GM19372 (cell line): ENCODE data around the gene VANGL2.

Source experiments
- ATAC-seq: cut with Tn5 transposase; IDR thresholded peaks from one replicate; pipeline ENCODE4 v1.9.1; 2021; ENCODE audit warnings: mild to moderate bottlenecking, low read depth, moderate library complexity; ENCODE audit not compliant: unreplicated experiment

The VANGL2 gene

GRCh38 chr1:160400223-160400645 is at the start of gene VANGL2:
Gene VANGL2 (plus strand): TSS chr1:160400564. CDS start chr1:160415838, 15,274 bp downstream.
- no peak for ATAC-seq

DNA sequence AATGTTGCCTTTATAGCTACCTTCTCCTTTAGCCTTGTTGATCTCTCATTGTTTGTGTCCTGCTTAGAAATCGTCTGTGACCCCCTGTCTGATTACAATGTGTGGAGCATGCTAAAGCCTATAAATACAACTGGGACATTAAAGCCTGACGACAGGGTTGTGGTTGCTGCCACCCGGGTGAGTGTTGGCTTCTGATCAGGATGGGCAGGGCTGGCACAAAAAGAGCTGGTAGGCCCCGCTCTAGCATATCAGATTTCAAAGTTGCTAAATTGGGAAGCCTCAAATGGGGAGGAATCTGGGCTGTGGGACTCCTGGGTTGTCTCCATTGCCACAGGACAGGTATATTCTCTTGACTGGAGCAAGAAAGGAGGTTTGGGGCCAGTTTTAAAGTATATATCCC is 48.7 kb upstream of the VANGL2 start:
- no peak for ATAC-seq

GRCh38 chr1:160352555-160352954 is 47.8 kb upstream of the VANGL2 start:
- ATAC-seq, result no peak

DNA sequence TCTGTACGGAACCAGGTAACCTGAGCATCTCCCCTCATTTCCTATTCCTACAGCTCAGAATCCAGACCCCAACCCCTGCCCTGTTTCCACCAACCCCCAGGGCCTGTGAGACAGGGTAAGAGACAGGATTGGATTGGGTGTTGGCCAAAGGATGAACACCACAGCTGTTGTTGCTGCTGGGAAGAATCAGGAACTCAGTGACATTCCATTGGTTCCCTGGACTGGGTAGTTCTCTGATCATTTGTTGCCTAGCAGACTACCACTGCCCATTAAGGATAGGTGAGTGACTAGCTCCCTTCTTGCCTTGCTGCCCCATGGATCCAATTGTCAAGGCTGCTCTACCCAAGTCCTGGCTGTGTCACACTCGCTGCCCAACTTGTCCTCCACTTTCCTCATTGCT is 47.1 kb upstream of the VANGL2 start:
- ATAC-seq, result no peak

- ATAC-seq, result no peak
Measured at GRCh38 chr1:160354388-160354985, 45.9 kb upstream of the VANGL2 start.

GRCh38 chr1:160357286-160358002 is 42.9 kb upstream of the VANGL2 start:
- no peak for ATAC-seq

- ATAC-seq, result no peak
Measured at GRCh38 chr1:160358073-160358472, 42.3 kb upstream of the VANGL2 start.

DNA sequence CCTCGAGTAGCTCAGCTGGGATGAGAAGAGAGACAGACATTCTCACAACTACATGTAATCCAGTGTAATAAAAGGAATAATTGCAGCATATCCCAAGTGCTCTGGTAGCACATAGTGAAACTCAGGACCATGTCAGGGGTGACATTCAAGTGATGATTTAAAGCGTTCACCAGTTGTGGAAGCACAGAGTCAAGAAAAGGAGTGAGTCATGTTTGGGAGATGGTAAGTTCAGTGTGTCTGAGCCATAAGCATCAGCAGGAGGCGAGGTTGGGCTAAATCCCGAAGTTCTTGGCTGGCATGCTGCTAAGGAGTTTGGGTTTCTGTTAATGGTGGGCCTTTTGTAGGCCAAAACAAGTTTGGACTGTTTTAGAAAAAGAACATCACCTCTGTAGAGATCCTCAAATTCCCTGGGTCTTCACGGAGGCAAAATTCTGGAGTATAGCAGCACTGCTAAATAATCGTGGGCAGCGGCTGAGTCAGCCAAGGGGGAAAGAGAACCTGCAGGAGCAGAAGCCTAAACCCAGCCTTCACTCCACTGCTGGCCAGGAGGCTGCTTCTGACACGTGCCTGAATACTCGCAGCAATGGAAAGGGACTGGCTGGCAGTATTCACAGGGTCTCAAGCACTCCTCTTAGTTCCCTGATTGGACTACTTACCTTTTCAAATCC is 40.7 kb upstream of the VANGL2 start:
- no peak for ATAC-seq

- ATAC-seq, result no peak
Measured at GRCh38 chr1:160360227-160360695, 40.1 kb upstream of the VANGL2 start.

DNA sequence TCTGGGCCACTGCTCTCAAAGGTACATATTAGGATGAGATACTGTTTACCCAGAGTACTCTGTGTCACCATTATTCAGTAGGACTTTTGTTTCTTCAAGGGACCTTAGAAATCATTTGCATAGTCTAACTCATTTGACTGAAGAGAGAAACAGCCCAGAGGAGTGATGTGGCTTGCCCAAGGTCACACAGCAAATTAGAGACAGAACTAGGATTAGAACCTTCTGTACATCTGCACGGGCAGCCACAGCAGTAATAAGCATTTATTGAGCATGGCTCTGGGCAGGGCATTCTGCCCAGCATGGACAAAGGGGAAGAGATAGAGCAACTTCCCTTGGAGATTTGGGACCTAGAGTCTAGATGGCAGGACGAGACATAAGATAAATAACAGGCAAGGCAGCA is 39.2 kb upstream of the VANGL2 start:
- ATAC-seq, result no peak

- no peak for ATAC-seq
Measured at GRCh38 chr1:160361814-160362167, 38.6 kb upstream of the VANGL2 start.

- ATAC-seq, result no peak
Measured at GRCh38 chr1:160362168-160362957, 38.0 kb upstream of the VANGL2 start.

- ATAC-seq, result no peak
Measured at GRCh38 chr1:160363010-160363409, 37.4 kb upstream of the VANGL2 start.

- ATAC-seq, result no peak
Measured at GRCh38 chr1:160363951-160364735, 36.2 kb upstream of the VANGL2 start.

DNA sequence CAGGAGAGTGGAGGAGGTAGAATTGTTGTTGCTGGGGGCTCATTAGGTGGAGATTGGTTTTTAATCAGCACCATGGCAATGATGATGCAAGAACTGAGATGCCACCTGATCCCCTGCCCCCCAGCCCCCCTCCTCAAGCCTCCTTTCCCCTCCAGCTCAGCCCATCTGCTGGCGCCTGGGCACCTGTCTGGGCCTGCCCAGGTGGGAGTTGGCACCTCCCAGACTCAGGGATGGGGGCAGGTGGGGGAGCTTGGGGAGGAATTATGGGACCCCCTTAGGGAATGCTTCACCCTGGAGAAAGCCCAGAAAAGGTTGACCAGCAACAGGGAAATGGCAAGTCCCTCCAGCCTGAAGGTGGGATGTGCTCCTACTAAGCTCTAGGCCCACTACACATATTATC is 35.0 kb upstream of the VANGL2 start:
- ATAC-seq, result no peak

DNA sequence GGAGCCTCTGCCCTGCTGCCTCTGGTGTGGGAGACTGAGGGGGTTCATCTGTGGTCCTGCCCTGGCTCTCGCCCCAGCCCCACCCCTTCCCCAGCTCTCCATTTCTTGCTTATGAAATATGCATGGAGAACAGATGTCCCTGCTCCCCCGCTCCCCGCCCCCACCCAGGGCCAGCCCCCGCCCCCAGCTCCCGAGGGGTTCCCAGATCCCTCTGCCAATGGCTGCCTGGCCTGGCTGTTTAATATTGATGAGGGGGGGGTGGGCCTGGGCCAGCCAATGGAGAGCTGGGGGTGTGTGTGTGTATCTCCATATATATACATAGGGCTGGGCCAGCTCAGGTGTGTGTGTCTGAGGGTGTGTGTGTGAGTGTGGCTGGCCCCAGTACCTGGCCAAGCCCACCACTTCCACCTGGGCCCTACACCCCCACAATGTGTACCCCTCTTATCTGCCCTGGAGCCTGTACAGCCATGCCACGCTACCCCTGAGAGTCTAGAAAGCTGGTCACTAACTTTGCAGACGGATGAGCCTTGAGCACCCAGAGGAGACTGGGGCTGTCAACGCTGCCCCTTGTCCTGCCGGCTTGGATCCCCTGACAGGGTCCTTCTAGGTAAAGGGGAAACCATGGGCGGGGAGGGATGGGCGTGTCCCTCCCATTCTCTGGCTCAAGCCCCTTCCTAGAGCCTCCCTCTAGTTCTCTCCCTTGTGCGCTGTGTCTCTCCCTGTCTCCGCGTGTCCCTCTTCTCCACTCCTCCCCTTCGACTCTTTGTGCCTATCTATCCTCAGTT is 33.4 kb upstream of the VANGL2 start, which contains the start of gene NHLH1:
TSS of gene NHLH1 (plus strand) at position 341 of the 785 bp plus-strand sequence. CDS start 3,661 bp downstream, outside the sequence.
- no peak for ATAC-seq

GRCh38 chr1:160367516-160367900 is 32.9 kb upstream of the VANGL2 start:
- ATAC-seq, result no peak

DNA sequence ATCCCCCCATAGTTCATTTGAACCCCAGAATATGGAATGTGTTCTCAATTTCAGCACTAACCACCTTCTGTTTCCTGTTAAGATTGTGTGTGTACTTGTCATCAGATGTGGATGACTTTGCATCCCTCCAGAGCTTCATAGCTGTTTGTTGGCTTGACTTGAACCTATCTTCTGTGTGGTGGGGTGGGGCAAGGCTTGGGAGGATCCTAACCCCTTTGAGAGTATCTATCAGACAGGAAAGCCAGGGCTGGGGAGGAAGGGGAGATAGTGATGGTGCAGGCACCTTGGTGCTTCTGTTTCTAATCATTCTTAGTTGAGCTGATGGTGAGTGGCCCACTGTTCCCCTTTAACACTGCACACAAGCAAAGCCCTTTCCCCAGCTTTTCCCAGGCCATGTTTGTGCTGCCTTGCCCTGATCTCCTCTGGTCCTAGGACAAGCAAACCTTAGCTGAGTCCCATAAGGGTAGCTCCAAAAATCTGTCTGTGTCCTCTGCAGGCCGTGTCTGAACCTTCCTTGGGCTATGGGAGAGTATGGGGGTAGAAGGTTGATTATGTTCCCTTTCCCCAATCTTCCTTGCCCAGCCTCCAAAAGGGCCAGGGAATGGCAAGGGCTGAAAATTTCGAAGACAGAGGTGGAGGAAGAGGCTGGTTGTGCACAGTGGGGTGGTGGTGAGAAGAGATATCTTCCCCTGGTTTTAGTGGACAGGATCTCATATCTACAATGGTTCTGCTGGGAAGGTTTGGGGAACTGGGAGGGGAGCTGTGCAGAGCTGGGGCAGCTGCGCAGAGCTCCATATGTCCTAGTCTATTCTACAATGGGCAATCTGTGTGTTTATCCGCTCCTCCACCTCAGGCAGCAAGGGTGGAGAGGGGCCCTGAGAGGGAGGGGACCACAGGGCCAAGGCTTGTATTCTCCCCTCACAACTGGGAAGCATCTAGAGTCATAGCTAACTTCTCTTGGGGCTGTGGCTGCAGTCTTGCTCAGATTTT is 32.1 kb upstream of the VANGL2 start:
- ATAC-seq, result no peak
